Body of pancreas (tissue), 4 donors: Measurements from ENCODE around the gene AFF3. TPM values are rescaled to one million over a fixed set of nuclear protein-coding genes. Genes with fewer than 3 reads are reported as not detected.

Source experiments
- ATAC-seq: fragments of 150-250 bp; one replicate; pipeline ENCODE4 v1.9.1; 2016
- DNase-seq, 4 donors: peaks; one replicate each; pipeline ENCODE4 v3.0.0-alpha.2; 2019
- H3K27ac ChIP-seq, 4 donors: fragments of 200-600 bp; sonication (generic); 1 replicate in 3 of 4; 2 replicates in 1 of 4; pipeline versions ENCODE4 v1.5.1 to v1.6.1; 2016 to 2019; ENCODE audit warnings: mild to moderate bottlenecking in 1 of 4, mixed read lengths in 1 of 4, moderate library complexity in 1 of 4
- H3K27me3 ChIP-seq, 2 donors: fragments of 200-600 bp; sonication (generic); one replicate each; pipeline ENCODE4 v1.6.0; 2016; ENCODE audit warnings: mild to moderate bottlenecking in 1 of 2
- H3K36me3 ChIP-seq, 2 donors: fragments of 200-600 bp; sonication (generic); replicated peaks in 1 of 2; 2 replicates each; pipeline ENCODE4 v1.5.1; 2016; ENCODE audit warnings: low read depth in 2 of 2; ENCODE audit not compliant: insufficient read depth in 1 of 2
- H3K4me1 ChIP-seq: fragments of 200-600 bp; sonication (generic); one replicate; pipeline ENCODE4 v1.6.0; 2016
- H3K4me3 ChIP-seq, 2 donors: fragments of 200-600 bp; sonication (generic); 1 replicate in 1 of 2; 2 replicates in 1 of 2; pipeline ENCODE4 v1.5.1; 2016 to 2019
- H3K9me3 ChIP-seq, 3 donors: fragments of 200-600 bp; sonication (generic); 1 replicate in 2 of 3; 2 replicates in 1 of 3; pipeline ENCODE4 v1.5.1; 2016
- CTCF ChIP-seq, 7 experiments: fragments of 450-650 bp in 4 of 7; fragments of 200-600 bp in 3 of 7; sonication (generic) in 3 of 7; IDR thresholded peaks; one replicate each; pipeline ENCODE4 v1.5.1; 2016 to 2019; ENCODE audit warnings: antibody characterized with exemption in 7 of 7
- POLR2A ChIP-seq, 3 donors: fragments of 450-650 bp; IDR thresholded peaks; one replicate each; pipeline ENCODE4 v1.6.1; 2016; ENCODE audit warnings: antibody characterized with exemption in 3 of 3, mild to moderate bottlenecking in 2 of 3
- WGBS, 2 donors: methylation state at CpG; one replicate each; pipeline ENCODE4 v1.1.5; 2017; 5-methylcytosine and 5-hydroxymethylcytosine counted together
- intact Hi-C: fragments of 100-400 bp; cut with DNase I; formaldehyde crosslinking; loops from one replicate; pipeline ENCODE4 v1.15.1; 2023
- total RNA-seq, 2 donors: library from RNA; depleted of rRNA; stranded (reverse); fragments of >200 nt; gene quantifications; one replicate each; pipeline ENCODE4 v1.1.0, GENCODE V29; 2016

AFF3 gene
- total RNA-seq, 2 donors from 2014 or later: 0.52 to 0.99 TPM

DNA sequence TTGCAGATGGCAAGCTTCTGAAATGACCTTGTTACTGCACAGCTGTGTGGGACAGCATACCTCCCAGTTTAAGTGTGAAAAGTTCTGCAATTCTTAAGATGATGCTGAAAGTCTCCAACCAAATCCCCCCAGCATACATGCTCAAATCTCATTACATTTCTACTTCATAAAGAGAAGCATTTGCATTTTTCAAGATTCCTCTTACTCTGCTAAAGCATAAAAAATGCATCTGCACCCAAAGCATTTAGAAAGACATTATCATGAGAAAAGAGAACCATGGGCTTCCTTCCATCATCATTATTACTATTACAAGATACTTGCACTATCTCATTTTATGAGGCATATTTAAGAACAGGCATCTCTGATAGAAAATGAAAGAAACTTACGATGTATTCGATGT lies 415.7 kb downstream of the AFF3 start:
- H3K4me3 ChIP-seq: no peak overlapping the region
- ATAC-seq (no peak), DNase-seq (no peak)
- no peaks in the 10 kb centered on the region for H3K4me1 ChIP-seq
- TF ChIP-seq POLR2A (IDR thresholded peaks at IDR 0.05) (no peak), CTCF (IDR thresholded peaks at IDR 0.05) (no peak)
- H3K9me3 ChIP-seq: peaks cover 0 to 8% (median 0%) of the 10 kb centered on the region in 3 donors
- H3K27me3 ChIP-seq: no peaks in the 10 kb centered on the region
- H3K27ac ChIP-seq: no peak overlapping the region
- intact Hi-C loops: loop anchor here (10.0 kb wide), 1 partner anchor 518 kb away; no protein-coding TSS in a partner anchor
- WGBS, 2 donors: 80 to 88% methylated on average over 2 of the region's 2 CpGs
- H3K36me3 ChIP-seq: no peaks in the 10 kb centered on the region

DNA sequence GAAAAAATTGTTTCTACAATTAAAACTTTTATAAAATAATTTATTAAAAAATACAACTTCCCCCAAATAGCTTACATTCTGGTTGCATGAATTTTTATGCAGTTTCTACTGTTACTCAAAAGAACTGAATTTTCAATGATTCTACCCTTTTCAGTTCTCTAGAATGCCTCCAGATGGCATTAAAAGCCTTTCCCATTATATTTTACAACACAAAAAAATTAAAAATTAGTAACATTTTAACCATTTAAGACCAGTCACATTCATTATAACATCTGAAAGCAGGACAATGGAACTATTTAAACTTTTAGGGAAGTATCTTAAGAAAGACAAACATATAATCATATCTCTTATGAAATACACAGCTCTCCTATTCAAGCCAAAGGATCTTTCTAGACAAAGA lies 416.6 kb downstream of the AFF3 start:
- no peak for ATAC-seq
- intact Hi-C loops: loop anchor here (10.0 kb wide), 1 partner anchor 519 kb away; no protein-coding TSS in a partner anchor
- Histone ChIP-seq H3K9me3 (peaks cover 0 to 8% (median 0%) of the 10 kb centered on the region in 3 donors), H3K27me3 (no peaks in the 10 kb centered on the region), H3K4me3 (no peak overlapping the region), H3K27ac (no peak overlapping the region), H3K4me1 (no peaks in the 10 kb centered on the region), H3K36me3 (no peaks in the 10 kb centered on the region)
- TF ChIP-seq CTCF (IDR thresholded peaks at IDR 0.05): peak in 5 of 7 experiments; percentile 15 to 39 (median 23)
- TF ChIP-seq POLR2A (IDR thresholded peaks at IDR 0.05): no peak
- no peak for DNase-seq

DNA sequence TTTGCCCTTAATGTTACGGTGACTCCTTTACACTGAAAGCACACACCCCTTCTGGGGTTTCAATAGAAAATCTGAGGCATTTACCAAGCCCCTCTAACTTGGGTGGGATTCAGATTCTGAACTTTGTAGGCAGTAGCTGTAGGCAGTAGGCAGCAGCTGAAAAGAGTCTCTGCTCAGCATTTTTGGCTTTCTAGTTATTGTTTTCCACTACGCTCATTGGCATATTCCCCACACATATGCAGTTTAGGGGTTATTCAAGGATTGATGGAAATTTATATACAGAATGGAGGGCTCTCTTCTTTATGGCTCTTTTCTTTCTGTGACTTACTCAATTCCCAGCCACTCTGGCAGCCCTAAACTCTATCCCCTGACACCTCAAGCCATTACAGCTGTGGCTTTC lies 419.9 kb downstream of the AFF3 start:
- no peak overlapping the region for H3K27ac ChIP-seq
- intact Hi-C loops: loop anchor here (10.0 kb wide), 1 partner anchor 522 kb away; no protein-coding TSS in a partner anchor
- DNase-seq (no peak), ATAC-seq (no peak)
- TF ChIP-seq CTCF (IDR thresholded peaks at IDR 0.05): no peak
- TF ChIP-seq POLR2A (IDR thresholded peaks at IDR 0.05): no peak
- peaks cover 0 to 8% (median 0%) of the 10 kb centered on the region in 3 donors for H3K9me3 ChIP-seq
- H3K4me3 ChIP-seq: no peak overlapping the region
- H3K4me1 ChIP-seq: no peaks in the 10 kb centered on the region
- no peaks in the 10 kb centered on the region for H3K27me3 ChIP-seq
- no peaks in the 10 kb centered on the region for H3K36me3 ChIP-seq
- 91 to 94% methylated on average over 2 of the region's 2 CpGs for WGBS, 2 donors

- intact Hi-C loops: no loop called here
- H3K27ac ChIP-seq: no peak overlapping the region
- no peaks in the 10 kb centered on the region for H3K4me1 ChIP-seq
- H3K27me3 ChIP-seq: no peaks in the 10 kb centered on the region
- TF ChIP-seq POLR2A (IDR thresholded peaks at IDR 0.05) (no peak), CTCF (IDR thresholded peaks at IDR 0.05) (no peak)
- 86 to 90% methylated on average over 1 of the region's 1 CpG for WGBS, 2 donors
- H3K36me3 ChIP-seq: no peaks in the 10 kb centered on the region
- ATAC-seq (no peak), DNase-seq (no peak)
- peaks cover 0 to 8% (median 0%) of the 10 kb centered on the region in 3 donors for H3K9me3 ChIP-seq
- no peak overlapping the region for H3K4me3 ChIP-seq
Measured at GRCh38 chr2:99719102-99719501, 423.3 kb downstream of the AFF3 start.

DNA sequence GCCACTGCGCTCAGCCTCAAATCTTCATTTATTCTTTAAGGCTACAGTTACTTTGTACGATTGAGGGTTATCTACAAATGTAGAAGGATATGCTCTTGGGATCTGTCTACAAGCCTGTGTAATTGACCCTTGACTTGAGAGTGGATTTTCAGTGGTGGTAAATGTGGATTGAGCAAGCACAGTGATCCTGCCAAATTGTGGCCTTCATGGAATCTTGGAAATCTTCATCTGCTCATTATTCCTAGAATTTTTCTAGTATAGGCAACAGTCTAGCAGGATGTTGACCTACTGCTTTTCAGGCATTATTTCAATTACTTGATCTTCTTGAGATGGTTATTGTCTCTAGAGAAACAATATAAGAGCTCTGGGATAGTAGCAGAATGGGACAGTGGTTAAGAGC lies 426.4 kb downstream of the AFF3 start:
- ATAC-seq: no peak
- no peaks in the 10 kb centered on the region for H3K9me3 ChIP-seq
- H3K27ac ChIP-seq: no peak overlapping the region
- no peaks in the 10 kb centered on the region for H3K27me3 ChIP-seq
- 88 to 90% methylated on average over 2 of the region's 2 CpGs for WGBS, 2 donors
- H3K36me3 ChIP-seq: no peaks in the 10 kb centered on the region
- no peak overlapping the region for H3K4me3 ChIP-seq
- intact Hi-C loops: no loop called here
- H3K4me1 ChIP-seq: no peaks in the 10 kb centered on the region
- no peak for DNase-seq
- no peak for TF ChIP-seq POLR2A (IDR thresholded peaks at IDR 0.05)
